GM12878 (cell line): Measurements from ENCODE around the gene CNOT11. TPM values are rescaled to one million over a fixed set of nuclear protein-coding genes. Genes with fewer than 3 reads are reported as not detected.

Experiments used
- ATAC-seq: fragments of 200-7000 bp; cut with Tn5 transposase; 3 replicates; pipeline ENCODE4 v1.9.1; 2020; ENCODE audit warnings: mild to moderate bottlenecking, moderate library complexity
- BruUV-seq: library from RNA; stranded (reverse); fragments of 400-500 nt; replicated peaks from 2 replicates; lab custom pipeline; 2021; lab: Mats Ljungman, UMichigan
- CTCF ChIA-PET: fragments of 300-600 bp; sonication (Branson Sonifier 250); formaldehyde crosslinking; extraction: SDS; loops from one replicate; lab custom pipeline; 2021; ENCODE audit warnings: inconsistent platforms; lab: Yijun Ruan, JAX
- POLR2A ChIA-PET: fragments of 350-600 bp; formaldehyde crosslinking; extraction: SDS; loops from one replicate; lab custom pipeline; 2021; ENCODE audit warnings: inconsistent platforms; lab: Charles Lee
- RAD21 ChIA-PET: fragments of 300-600 bp; sonication (Branson Sonifier 250); formaldehyde crosslinking; loops from one replicate; lab custom pipeline; 2023; ENCODE audit warnings: antibody characterized with exemption; ENCODE audit not compliant: unreplicated experiment; lab: Charles Lee
- SMC1A ChIA-PET: fragments of 300-600 bp; sonication (Branson Sonifier 250); formaldehyde crosslinking; loops from one replicate; lab custom pipeline; 2023; ENCODE audit not compliant: unreplicated experiment, uncharacterized antibody; lab: Charles Lee
- DNase-seq: peaks from one replicate; pipeline ENCODE4 v3.0.0-alpha.2; 2011; ENCODE audit warnings: low read depth, low spot score
- FAIRE-seq: peaks from 3 replicates; lab custom pipeline; 2011; peaks lifted over from hg19 to GRCh38; lab: Jason Lieb, UNC
- H2AFZ ChIP-seq: 2 replicates; pipeline ENCODE4 v1.6.0; 2011; ENCODE audit warnings: low read depth, low read length, control low read depth; ENCODE audit not compliant: control insufficient read depth
- H3K27ac ChIP-seq: 2 replicates; pipeline ENCODE4 v1.5.1; 2011; ENCODE audit warnings: control low read depth; ENCODE audit not compliant: control insufficient read depth, insufficient read depth
- H3K27me3 ChIP-seq, 2 experiments: replicated peaks in 1 of 2; 2 replicates each; pipeline versions ENCODE4 v1.6.0 to v1.6.1; 2011; ENCODE audit warnings: low read length in 1 of 2; ENCODE audit not compliant: control insufficient read depth in 2 of 2, insufficient read depth in 2 of 2
- H3K36me3 ChIP-seq, 2 experiments: 2 replicates each; pipeline ENCODE4 v1.5.1; 2011; ENCODE audit warnings: low read length in 1 of 2; ENCODE audit not compliant: control insufficient read depth in 2 of 2, insufficient read depth in 2 of 2
- H3K4me1 ChIP-seq: 2 replicates; pipeline ENCODE4 v1.6.1; 2011; ENCODE audit warnings: mild to moderate bottlenecking, low read length, moderate library complexity, mixed read lengths; ENCODE audit not compliant: control insufficient read depth, insufficient read depth
- H3K4me2 ChIP-seq: 2 replicates; pipeline ENCODE4 v1.6.0; 2011; ENCODE audit warnings: control low read depth; ENCODE audit not compliant: control insufficient read depth, insufficient read depth
- H3K4me3 ChIP-seq: fragments of 200-600 bp; sonication (generic); 2 replicates; pipeline ENCODE4 v1.5.1; 2016
- H3K79me2 ChIP-seq: 2 replicates; pipeline ENCODE4 v1.6.0; 2011; ENCODE audit warnings: low read length; ENCODE audit not compliant: control insufficient read depth, insufficient read depth
- H3K9ac ChIP-seq: 2 replicates; pipeline ENCODE4 v1.8.0; 2011; ENCODE audit warnings: low read length, control low read depth, mixed read lengths; ENCODE audit not compliant: control insufficient read depth, insufficient read depth
- H3K9me3 ChIP-seq: replicated peaks from 3 replicates; pipeline ENCODE4 v1.5.1; 2011; ENCODE audit warnings: mild to moderate bottlenecking, low read length; ENCODE audit not compliant: control insufficient read depth, insufficient read depth
- H4K20me1 ChIP-seq: 2 replicates; pipeline ENCODE4 v1.6.0; 2011; ENCODE audit not compliant: control insufficient read depth, insufficient read depth
- BCL11A ChIP-seq: IDR thresholded peaks from 2 replicates; pipeline ENCODE4 v1.6.1; 2011; ENCODE audit warnings: low read depth, low read length
- EGR1 ChIP-seq, 2 experiments: IDR thresholded peaks; 1 replicate in 1 of 2; 2 replicates in 1 of 2; pipeline ENCODE4 v1.6.1; 2011 to 2012; ENCODE audit warnings: low read depth in 2 of 2, low read length in 2 of 2, borderline replicate concordance in 1 of 2, mild to moderate bottlenecking in 1 of 2, moderate library complexity in 1 of 2
- ESRRA ChIP-seq: IDR thresholded peaks from 2 replicates; pipeline ENCODE4 v1.6.1; 2012; ENCODE audit warnings: mild to moderate bottlenecking, low read length, improper control_type of control experiment
- IKZF2 ChIP-seq, 2 experiments: fragments of 450-650 bp; IDR thresholded peaks; 2 replicates each; pipeline ENCODE4 v1.6.1; 2017; ENCODE audit warnings: mild to moderate bottlenecking in 2 of 2, moderate library complexity in 2 of 2
- MLLT1 ChIP-seq: fragments of 450-650 bp; IDR thresholded peaks from 2 replicates; pipeline ENCODE4 v1.6.1; 2016; ENCODE audit warnings: mild to moderate bottlenecking
- NFYA ChIP-seq: IDR thresholded peaks from 2 replicates; pipeline ENCODE4 v1.6.1; 2011; ENCODE audit warnings: low read depth, mild to moderate bottlenecking, low read length, improper control_type of control experiment, borderline replicate concordance
- NFYB ChIP-seq: IDR thresholded peaks from 2 replicates; pipeline ENCODE4 v1.6.1; 2011; ENCODE audit warnings: low read depth, mild to moderate bottlenecking, low read length, improper control_type of control experiment, moderate library complexity; ENCODE audit not compliant: insufficient read depth
- PML ChIP-seq: IDR thresholded peaks from 2 replicates; pipeline ENCODE4 v1.6.1; 2012; ENCODE audit warnings: low read length, inconsistent platforms
- RAD51 ChIP-seq: fragments of 450-650 bp; IDR thresholded peaks from 2 replicates; pipeline ENCODE4 v1.6.1; 2016; ENCODE audit warnings: moderate library complexity, mild to moderate bottlenecking, inconsistent platforms
- SIX5 ChIP-seq: IDR thresholded peaks from 2 replicates; pipeline ENCODE4 v1.6.1; 2011; ENCODE audit warnings: mild to moderate bottlenecking, low read depth, low read length, moderate library complexity; ENCODE audit not compliant: severe bottlenecking
- SMARCA5 ChIP-seq: fragments of 450-650 bp; IDR thresholded peaks from 2 replicates; pipeline ENCODE4 v1.6.1; 2017; ENCODE audit warnings: mild to moderate bottlenecking
- SPI1 ChIP-seq: IDR thresholded peaks from 2 replicates; pipeline ENCODE4 v1.6.1; 2011; ENCODE audit warnings: low read depth, mild to moderate bottlenecking, low read length, moderate library complexity, borderline replicate concordance; ENCODE audit not compliant: insufficient read depth
- TAF1 ChIP-seq: IDR thresholded peaks from 2 replicates; pipeline ENCODE4 v1.6.1; 2011; ENCODE audit warnings: mild to moderate bottlenecking, low read depth, low read length, borderline replicate concordance
- YY1 ChIP-seq: IDR thresholded peaks from 2 replicates; pipeline ENCODE4 v1.6.1; 2011; ENCODE audit warnings: low read depth, mild to moderate bottlenecking, low read length
- ZBTB11 ChIP-seq: fragments of 450-650 bp; formaldehyde crosslinking; IDR thresholded peaks from 2 replicates; pipeline ENCODE4 v1.5.0; 2022; ENCODE audit warnings: mild to moderate bottlenecking, missing genetic modification characterization
- ZNF274 ChIP-seq: IDR thresholded peaks from one replicate; pipeline ENCODE4 v1.8.0; 2011; ENCODE audit not compliant: insufficient read length, insufficient read depth
- ZZZ3 ChIP-seq: IDR thresholded peaks from 2 replicates; pipeline ENCODE4 v1.6.1; 2011; ENCODE audit warnings: low read depth; ENCODE audit not compliant: control insufficient read depth, insufficient read length
- WGBS: methylation state at CpG from one replicate; pipeline ENCODE4 v1.1.6; 2016; ENCODE audit warnings: low lambda C conversion rate; ENCODE audit not compliant: insufficient replicate concordance, insufficient coverage; ENCODE audit errors: missing lambda C conversion rate; 5-methylcytosine and 5-hydroxymethylcytosine counted together
- in situ Hi-C: fragments of 300-500 bp; cut with MboI; formaldehyde crosslinking; loops from 9 replicates; pipeline ENCODE4 v1.14.3; 2018; ENCODE audit warnings: mixed read lengths
- intact Hi-C: fragments of 100-400 bp; cut with micrococcal nuclease; formaldehyde crosslinking; loops from one replicate; pipeline ENCODE4 v1.14.2; 2022; ENCODE audit not compliant: unreplicated experiment
- polyA plus RNA-seq, 11 experiments: library from polyadenylated mRNA; depleted of rRNA in 4 of 11; unstranded in 6 of 11; stranded (reverse) in 5 of 11; fragments of >200 nt; fragmentation: Nextera tagmentation in 4 of 11; fragmentation: Illumina TruSeq in 1 of 11; extraction: Ambion mirVana in 4 of 11; extraction: Trizol in 1 of 11; gene quantifications; 1 replicate in 1 of 11; 2 replicates in 10 of 11; pipeline versions ENCODE4 v1.2.1 to v1.2.3, GENCODE V29; 2011 to 2016; ENCODE audit warnings: inconsistent platforms in 2 of 11, missing spikeins in 2 of 11, low read depth in 1 of 11
- total RNA-seq, 4 experiments: library from RNA; depleted of rRNA in 3 of 4; stranded (reverse); fragments of >200 nt in 3 of 4; fragmentation: Illumina TruSeq in 1 of 4; extraction: Trizol in 1 of 4; gene quantifications; 2 replicates each; pipeline versions ENCODE4 v1.2.1 to v1.2.3, GENCODE V29; 2013 to 2021

CNOT11 gene
- total and polyA plus RNA-seq, 10 of the 15 experiments (the other 5 are each of a cell fraction or from before 2014, with no cell fraction given): 10.8 to 111 (median 50.5) TPM

GRCh38 chr2:101274142-101274541 is 21.5 kb downstream of the CNOT11 start:
- H3K36me3 ChIP-seq: peaks cover 2 to 13% of the 10 kb centered on the region in 2 experiments
- WGBS: over 99% methylated on average over 5 of the region's 5 CpGs
- no peak for DNase-seq
- CTCF ChIA-PET: interaction anchor here (1.2 kb wide), 1 partner anchor 557 kb away, joined by 3 read pairs; no protein-coding TSS in a partner anchor
- in situ Hi-C loops (no loop called here), intact Hi-C loops (loop anchor here (5.0 kb wide), 1 partner anchor 33 kb away; the partner anchor contains the start of gene RNF149)
- H3K9ac ChIP-seq: no peak overlapping the region
- no peaks in the 10 kb centered on the region for H3K27me3 ChIP-seq
- H2AFZ ChIP-seq: no peak overlapping the region
- SMC1A ChIA-PET: interaction anchor here (0.6 to 1.4 kb wide), 5 partner anchors 8 to 1036 kb away, joined by 3 to 6 read pairs (median 3); no protein-coding TSS in a partner anchor
- ATAC-seq: no peak
- no peak overlapping the region for H3K4me3 ChIP-seq
- FAIRE-seq: no peak
- no peaks in the 10 kb centered on the region for H4K20me1 ChIP-seq
- RAD21 ChIA-PET: no interaction called here
- H3K27ac ChIP-seq: no peak overlapping the region
- H3K4me2 ChIP-seq: no peak overlapping the region
- no TSS peak for BruUV-seq
- H3K9me3 ChIP-seq: no peaks in the 10 kb centered on the region
- POLR2A ChIA-PET: interaction anchor here (0.7 kb wide), 1 partner anchor 159 kb away, joined by 3 read pairs; no protein-coding TSS in a partner anchor
- no peaks in the 10 kb centered on the region for H3K79me2 ChIP-seq
- peaks cover 13% of the 10 kb centered on the region for H3K4me1 ChIP-seq
- no peak for TF ChIP-seq SMARCA5
- TF ChIP-seq PML: no peak
- no peak for TF ChIP-seq SIX5
- no peak for TF ChIP-seq ZZZ3
- no peak for TF ChIP-seq ZBTB11 (CRISPR knock-in tag)
- no peak for TF ChIP-seq MLLT1
- no peak for TF ChIP-seq IKZF2 (IDR thresholded peaks at IDR 0.05)
- TF ChIP-seq RAD51: no peak
- no peak for TF ChIP-seq YY1
- no peak for TF ChIP-seq ZNF274
- no peak for TF ChIP-seq NFYA
- no peak for TF ChIP-seq EGR1 (IDR thresholded peaks at IDR 0.05; ENCODE audit: borderline replicate concordance in 1 of 2, low read depth in 2 of 2, low read length in 2 of 2)
- TF ChIP-seq ESRRA: no peak
- no peak for TF ChIP-seq SPI1
- TF ChIP-seq TAF1: no peak
- TF ChIP-seq NFYB: no peak
- TF ChIP-seq BCL11A: no peak
